ENCODE data around the gene ACVR2A.

DNA sequence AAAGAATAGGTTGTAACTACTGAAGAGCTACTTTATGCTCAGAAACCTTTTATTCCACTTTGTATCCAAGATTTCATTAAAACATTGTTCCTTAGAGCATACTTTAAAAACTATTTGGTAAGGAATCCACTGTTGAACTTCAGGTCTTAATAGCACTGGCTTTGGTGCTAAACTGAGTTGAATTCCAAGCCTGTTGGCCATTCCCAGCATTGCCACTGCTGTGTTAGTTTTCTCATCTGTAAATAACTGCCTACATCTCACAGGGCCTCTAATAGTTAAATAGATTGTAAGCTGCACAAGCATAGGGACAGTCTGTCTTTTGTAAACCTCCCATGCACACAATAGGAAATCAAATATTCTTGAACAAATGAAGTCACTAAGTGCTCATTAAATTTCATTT is 89.1 kb downstream of the ACVR2A start:
- no peak for TF ChIP-seq POLR2A (IDR thresholded peaks at IDR 0.05)
- TF ChIP-seq, protein P1, sequence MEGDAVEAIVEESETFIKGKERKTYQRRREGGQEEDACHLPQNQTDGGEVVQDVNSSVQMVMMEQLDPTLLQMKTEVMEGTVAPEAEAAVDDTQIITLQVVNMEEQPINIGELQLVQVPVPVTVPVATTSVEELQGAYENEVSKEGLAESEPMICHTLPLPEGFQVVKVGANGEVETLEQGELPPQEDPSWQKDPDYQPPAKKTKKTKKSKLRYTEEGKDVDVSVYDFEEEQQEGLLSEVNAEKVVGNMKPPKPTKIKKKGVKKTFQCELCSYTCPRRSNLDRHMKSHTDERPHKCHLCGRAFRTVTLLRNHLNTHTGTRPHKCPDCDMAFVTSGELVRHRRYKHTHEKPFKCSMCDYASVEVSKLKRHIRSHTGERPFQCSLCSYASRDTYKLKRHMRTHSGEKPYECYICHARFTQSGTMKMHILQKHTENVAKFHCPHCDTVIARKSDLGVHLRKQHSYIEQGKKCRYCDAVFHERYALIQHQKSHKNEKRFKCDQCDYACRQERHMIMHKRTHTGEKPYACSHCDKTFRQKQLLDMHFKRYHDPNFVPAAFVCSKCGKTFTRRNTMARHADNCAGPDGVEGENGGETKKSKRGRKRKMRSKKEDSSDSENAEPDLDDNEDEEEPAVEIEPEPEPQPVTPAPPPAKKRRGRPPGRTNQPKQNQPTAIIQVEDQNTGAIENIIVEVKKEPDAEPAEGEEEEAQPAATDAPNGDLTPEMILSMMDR (IDR thresholded peaks at IDR 0.05) = no peak

All from Peyer's patch (tissue), 4 donors.